Measurements from ENCODE around the gene MYO9B. TPM values are rescaled to one million over a fixed set of nuclear protein-coding genes. Genes with fewer than 3 reads are reported as not detected.

The MYO9B gene
- total and polyA plus RNA-seq, 9 of the 15 experiments (the other 6 are each of a cell fraction or from before 2014, with no cell fraction given), result 2.4 to 77.6 (median 23.0) TPM

GRCh38 chr19:17249887-17250548 lies 174.4 kb downstream of the MYO9B start (continued):
- no peak for TF ChIP-seq ZNF740 (CRISPR knock-in tag; IDR thresholded peaks at IDR 0.05)
- TF ChIP-seq ZNF740 (tag; IDR thresholded peaks at IDR 0.05), result no peak
- no peak for TF ChIP-seq RNF219 (CRISPR knock-in tag; IDR thresholded peaks at IDR 0.05)
- TF ChIP-seq RFX7 (CRISPR knock-in tag; IDR thresholded peaks at IDR 0.05), result no peak
- no peak for TF ChIP-seq DIDO1 (tag; IDR thresholded peaks at IDR 0.05; ENCODE audit: low read depth)

DNA sequence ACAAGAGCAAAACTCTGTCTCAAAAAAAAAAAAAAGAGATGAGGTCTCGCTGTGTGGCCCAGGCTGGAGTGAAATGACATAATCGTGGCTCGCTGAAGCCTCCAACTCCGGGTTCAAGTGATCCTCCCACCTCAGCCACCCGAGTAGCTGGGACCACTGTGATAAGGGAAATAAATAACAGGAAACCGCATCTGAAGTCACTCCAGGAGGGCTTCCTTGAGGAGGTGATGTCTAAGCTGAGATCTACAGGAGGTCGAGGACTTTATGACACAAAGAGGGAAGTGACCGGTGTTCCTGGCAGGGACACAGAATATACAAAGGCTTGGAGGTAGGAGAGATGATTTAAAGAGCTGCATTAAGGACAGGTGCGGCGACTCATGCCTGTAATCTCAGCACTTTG lies 179.1 kb downstream of the MYO9B start:
- H3K27ac ChIP-seq (ENCODE audit: extremely low read depth, low read depth, low read length), result no peak overlapping the region
- TF ChIP-seq NCOR1 (IDR thresholded peaks at IDR 0.05), result 0 out of 2 replicates have a peak, but pooled peaks have one; percentile 16
- TF ChIP-seq ZNF121 (CRISPR knock-in tag; conservative IDR thresholded peaks at IDR 0.05), result peak; percentile 46
- TF ChIP-seq CBX3 (IDR thresholded peaks at IDR 0.05; ENCODE audit: borderline replicate concordance in 1 of 2, low read length in 2 of 2), result 0 out of 3 replicates have a peak, but pooled peaks of 1 of the 2 experiments have one; percentile 27
- no peak for TF ChIP-seq ATF3 (IDR thresholded peaks at IDR 0.05)
- no peak for TF ChIP-seq ATF3 (CRISPR knock-in tag; conservative IDR thresholded peaks at IDR 0.05)
- TF ChIP-seq TCF3 (CRISPR knock-in tag; IDR thresholded peaks at IDR 0.05), result 0 out of 2 replicates have a peak, but pooled peaks have one; percentile 23
- peak; percentile 82 for TF ChIP-seq ZNF436 (CRISPR knock-in tag; IDR thresholded peaks at IDR 0.05)
- TF ChIP-seq SUPT5H (IDR thresholded peaks at IDR 0.05), result no peak
- TF ChIP-seq RAD51 (IDR thresholded peaks at IDR 0.05; ENCODE audit: borderline replicate concordance, low read depth), result no peak
- peak; percentile 87 for TF ChIP-seq RBM25 (IDR thresholded peaks at IDR 0.05; ENCODE audit: low read depth, low read length, severe bottlenecking)
- TF ChIP-seq RBM14 (IDR thresholded peaks at IDR 0.05; ENCODE audit: borderline replicate concordance, insufficient read depth, low read depth, low read length), result no peak

More for the DNA sequence above, 179.1 kb downstream of the MYO9B start:
- Histone ChIP-seq H3K4me1 (replicated peaks in 1 of 2; ENCODE audit: control insufficient read depth in 2 of 2, insufficient read depth in 2 of 2, low read length in 2 of 2) (peaks cover 2 to 17% of the 10 kb centered on the region in 2 experiments; a peak in 4 of 5 replicates), H3K27me3 (ENCODE audit: control insufficient read depth in 2 of 2, insufficient read depth in 2 of 2, low read length in 2 of 2) (no peaks in the 10 kb centered on the region), H3K9me3 (replicated peaks; ENCODE audit: control insufficient read depth, insufficient read depth, low read depth, low read length) (no peaks in the 10 kb centered on the region), H3K9me1 (ENCODE audit: control insufficient read depth, insufficient read depth, low read length) (no peaks in the 10 kb centered on the region), H3K4me3 (no peak overlapping the region), H3K79me2 (ENCODE audit: control insufficient read depth, insufficient read depth, low read length) (no peaks in the 10 kb centered on the region), H2AFZ (ENCODE audit: low read depth, low read length) (no peak overlapping the region), H3K36me3 (ENCODE audit: control insufficient read depth, insufficient read depth, low read length) (no peaks in the 10 kb centered on the region), H3K9ac (ENCODE audit: insufficient read depth in 1 of 2, low read depth in 2 of 2, low read length in 2 of 2) (no peak overlapping the region), H4K20me1 (replicated peaks; ENCODE audit: control insufficient read depth, insufficient read depth, low read length) (no peaks in the 10 kb centered on the region), H3K4me2 (ENCODE audit: insufficient read depth, low read length) (no peak overlapping the region)
- FAIRE-seq (peak; percentile 57), ATAC-seq (peak; percentile 20; the same call in 2 of the 3 replicates), DNase-seq (ENCODE audit: extremely low read depth in 1 of 4, low spot score in 3 of 4) (no peak)
- in situ Hi-C loops (cut with MboI), result no loop called here
- BruUV-seq (replicated peaks), result no TSS peak
- intact Hi-C loops (cut with micrococcal nuclease), result no loop called here
- ChIA-PET POLR2A (interaction anchor here (0.7 to 2.0 kb wide), 3 partner anchors 10 to 54 kb away, joined by 3 to 9 read pairs (median 4); partner anchors contain the start of genes BABAM1 and DDA1), CTCF (ENCODE audit: low intra/inter-chr PET ratio) (no interaction called here)
- 14% methylated on average over 10 of the region's 10 CpGs for WGBS (ENCODE audit: insufficient coverage, low coverage, missing lambda C conversion rate)
